IPS DF 6.9 (cell line): ENCODE results near the gene MEX3D.

Experiments
- DNase-seq: peaks from one replicate; pipeline ENCODE4 v3.0.0-alpha.2; 2013; ENCODE audit warnings: low read depth, low spot score
- H3K27ac ChIP-seq: one replicate; pipeline ENCODE4 v1.5.1; 2013; ENCODE audit warnings: low read length, control low read depth
- H3K27me3 ChIP-seq: 2 replicates; pipeline ENCODE4 v1.6.1; 2013; ENCODE audit warnings: mild to moderate bottlenecking, low read length; ENCODE audit not compliant: control insufficient read depth, insufficient read depth
- H3K36me3 ChIP-seq: 2 replicates; pipeline ENCODE4 v1.6.1; 2013; ENCODE audit warnings: low read length; ENCODE audit not compliant: control insufficient read depth, insufficient read depth
- H3K4me1 ChIP-seq: 2 replicates; pipeline ENCODE4 v1.6.1; 2013; ENCODE audit warnings: low read length; ENCODE audit not compliant: control insufficient read depth, insufficient read depth
- H3K4me3 ChIP-seq: 2 replicates; pipeline ENCODE4 v1.5.1; 2013; ENCODE audit warnings: mild to moderate bottlenecking, low read length
- H3K9me3 ChIP-seq: 2 replicates; pipeline ENCODE4 v1.6.1; 2013; ENCODE audit warnings: low read length, inconsistent platforms; ENCODE audit not compliant: control insufficient read depth, insufficient read depth
- WGBS: extraction: QIAGEN DNeasy Blood & Tissue Kit; methylation state at CpG from one replicate; pipeline ENCODE4 v1.1.7; 2013; ENCODE audit warnings: mixed read lengths, missing lambda C conversion rate; ENCODE audit not compliant: insufficient read length, insufficient coverage; 5-methylcytosine and 5-hydroxymethylcytosine counted together

MEX3D gene

DNA sequence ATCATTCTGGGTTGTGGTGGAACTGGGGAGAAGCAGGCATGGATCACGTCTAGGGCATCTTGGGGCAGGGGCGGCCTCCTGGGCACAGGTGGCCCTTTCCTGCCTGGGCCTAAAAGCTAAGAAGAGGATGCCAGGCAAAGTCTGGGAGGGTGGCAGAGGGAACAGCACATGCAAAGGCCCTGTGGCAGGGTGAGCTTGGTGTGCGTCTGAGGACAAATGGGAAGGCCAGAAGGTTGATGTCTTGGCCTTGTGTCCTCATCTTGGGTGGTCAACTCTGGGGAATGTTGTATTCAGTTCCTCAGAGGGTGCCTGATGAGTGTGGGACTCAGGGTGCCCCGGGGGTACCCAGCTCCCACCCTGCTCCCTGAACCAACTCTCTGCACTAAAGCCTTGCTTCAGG is 49.7 kb downstream of the MEX3D start:
- Histone ChIP-seq H3K9me3 (no peaks in the 10 kb centered on the region), H3K27ac (no peak overlapping the region), H3K4me3 (no peak overlapping the region), H3K36me3 (no peaks in the 10 kb centered on the region), H3K27me3 (peaks cover 4% of the 10 kb centered on the region; the same call in 1 of the 2 replicates), H3K4me1 (no peaks in the 10 kb centered on the region)
- DNase-seq = no peak
- WGBS = no CpG with 5 or more reads among the region's 4 CpGs

DNA sequence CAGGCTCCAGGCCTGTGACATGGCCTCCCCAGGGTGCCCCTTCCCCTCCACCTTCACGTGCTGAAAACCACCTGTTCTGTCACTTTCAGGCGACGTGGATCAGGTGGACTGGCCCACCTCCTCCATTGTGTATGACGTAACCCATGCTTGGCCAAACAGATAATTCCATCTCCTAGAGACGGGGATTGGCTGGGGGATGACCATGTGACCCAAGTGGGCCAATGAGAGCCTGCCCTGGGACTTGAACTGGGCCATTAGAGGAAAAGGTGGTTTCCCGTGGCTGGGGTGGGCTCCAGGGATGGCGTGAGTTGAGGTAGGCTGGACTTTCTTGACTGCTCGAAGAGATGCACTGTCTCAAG is 51.8 kb downstream of the MEX3D start:
- H3K27ac ChIP-seq = no peak overlapping the region
- WGBS = no CpG with 5 or more reads among the region's 8 CpGs
- H3K27me3 ChIP-seq = no peaks in the 10 kb centered on the region
- H3K36me3 ChIP-seq = no peaks in the 10 kb centered on the region
- no peak overlapping the region for H3K4me3 ChIP-seq
- no peaks in the 10 kb centered on the region; the same call in 1 of the 2 replicates for H3K4me1 ChIP-seq
- DNase-seq = no peak
- no peaks in the 10 kb centered on the region for H3K9me3 ChIP-seq

DNA sequence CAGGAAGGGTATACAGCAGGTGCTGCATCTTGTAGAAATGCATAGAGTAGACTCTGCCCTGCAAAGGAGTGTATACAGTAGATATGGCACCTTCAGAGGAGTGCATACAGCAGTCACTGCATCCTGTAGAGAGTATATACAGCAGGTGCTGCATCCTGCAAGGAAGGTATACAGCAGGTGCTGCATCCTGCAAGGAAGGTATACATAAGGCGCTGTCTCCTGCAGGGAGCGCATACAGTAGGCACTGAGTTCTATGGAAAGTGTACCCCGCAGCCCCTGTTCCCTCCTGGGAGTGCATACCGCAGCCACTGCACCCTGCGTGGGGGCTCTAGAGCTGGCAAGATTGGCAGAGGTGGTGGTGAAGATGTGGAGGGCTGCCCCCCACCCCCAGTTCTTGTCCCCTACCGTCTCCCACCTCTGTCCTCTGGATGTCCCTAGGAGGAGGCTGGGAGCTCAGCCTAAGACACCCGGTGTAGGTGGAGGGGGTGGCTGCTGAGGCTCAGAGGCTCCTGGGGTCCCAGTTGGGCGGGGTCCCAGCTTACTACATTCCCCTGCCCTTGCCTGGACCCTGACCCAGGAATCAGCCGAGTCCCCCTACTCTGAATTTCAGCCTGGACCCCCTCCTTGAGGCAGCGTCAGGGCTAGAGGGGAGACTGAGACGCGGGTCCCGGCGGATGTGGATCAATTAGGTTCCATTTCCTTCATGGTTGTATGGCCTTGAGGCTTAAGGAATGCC is 53.0 kb downstream of the MEX3D start:
- Histone ChIP-seq H3K4me1 (no peaks in the 10 kb centered on the region; the same call in 1 of the 2 replicates), H3K4me3 (no peak overlapping the region), H3K9me3 (no peaks in the 10 kb centered on the region), H3K36me3 (no peaks in the 10 kb centered on the region), H3K27me3 (no peaks in the 10 kb centered on the region), H3K27ac (no peak overlapping the region)
- no CpG with 5 or more reads among the region's 14 CpGs for WGBS
- no peak for DNase-seq

DNA sequence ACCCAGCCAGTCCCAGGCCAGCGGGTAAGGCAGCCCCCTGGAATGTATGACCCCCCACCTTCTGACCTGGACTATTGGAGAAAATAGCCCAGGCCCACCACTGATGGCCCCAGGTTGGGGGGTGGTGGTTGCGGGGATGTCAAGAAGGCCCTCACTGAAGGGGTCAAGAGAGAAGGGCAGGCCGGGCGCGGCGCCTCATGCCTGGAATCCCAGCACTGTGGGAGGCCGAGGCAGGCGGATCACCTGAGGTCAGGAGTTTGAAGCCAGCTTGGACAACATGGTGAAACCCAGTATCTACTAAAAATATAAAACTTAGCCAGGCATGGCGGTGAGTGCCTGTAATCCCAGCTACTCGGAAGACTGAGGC is 53.8 kb downstream of the MEX3D start:
- Histone ChIP-seq H3K27ac (no peak overlapping the region), H3K36me3 (no peaks in the 10 kb centered on the region), H3K9me3 (no peaks in the 10 kb centered on the region), H3K4me1 (no peaks in the 10 kb centered on the region; the same call in 1 of the 2 replicates), H3K27me3 (no peaks in the 10 kb centered on the region), H3K4me3 (no peak overlapping the region)
- no CpG with 5 or more reads among the region's 10 CpGs for WGBS
- no peak for DNase-seq

DNA sequence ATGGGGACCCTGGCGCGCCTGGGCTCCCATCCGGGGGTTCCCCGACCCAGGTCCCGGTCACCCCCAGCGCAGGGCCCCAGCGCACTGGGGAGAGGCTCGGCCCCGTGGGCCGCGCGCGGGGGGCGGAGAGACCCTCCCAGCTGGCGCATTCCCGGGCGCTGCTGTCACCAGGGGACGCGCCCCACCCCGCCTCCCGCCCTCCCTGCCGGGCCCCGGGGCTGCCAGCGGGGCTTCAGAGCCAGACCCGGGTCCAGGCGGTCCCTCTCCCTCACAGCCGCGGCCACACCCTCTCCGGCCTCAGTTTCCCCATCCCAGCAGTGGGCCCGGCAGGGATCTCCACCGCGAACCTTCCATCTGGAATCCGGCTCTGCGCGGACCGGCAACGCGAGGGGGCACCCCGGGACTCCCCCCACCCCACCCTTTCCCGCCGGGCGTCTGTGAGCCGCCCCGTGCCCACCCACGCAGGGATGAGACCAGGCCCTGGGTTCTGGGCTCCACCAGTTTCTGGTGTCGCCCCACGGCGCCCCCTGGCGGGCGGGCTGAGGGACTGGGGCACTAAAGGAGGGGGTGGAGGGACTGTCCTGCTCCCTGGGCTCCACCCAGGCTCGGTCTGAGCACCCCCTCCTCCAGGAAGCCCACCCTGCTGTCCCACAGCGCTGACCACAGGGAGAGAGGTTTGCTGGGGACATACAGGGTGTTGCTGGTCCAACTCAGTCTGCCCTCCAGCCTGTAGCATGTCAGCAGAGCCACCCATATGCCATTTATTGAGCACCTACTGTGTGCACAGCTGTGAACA is 54.4 kb downstream of the MEX3D start:
- H3K4me3 ChIP-seq = peak overlapping the region; percentile 28; the same call in 1 of the 2 replicates
- H3K9me3 ChIP-seq = no peaks in the 10 kb centered on the region
- DNase-seq = no peak
- H3K27ac ChIP-seq = no peak overlapping the region
- WGBS = no CpG with 5 or more reads among the region's 52 CpGs
- no peaks in the 10 kb centered on the region for H3K36me3 ChIP-seq
- no peaks in the 10 kb centered on the region; the same call in 1 of the 2 replicates for H3K4me1 ChIP-seq
- H3K27me3 ChIP-seq = no peaks in the 10 kb centered on the region

DNA sequence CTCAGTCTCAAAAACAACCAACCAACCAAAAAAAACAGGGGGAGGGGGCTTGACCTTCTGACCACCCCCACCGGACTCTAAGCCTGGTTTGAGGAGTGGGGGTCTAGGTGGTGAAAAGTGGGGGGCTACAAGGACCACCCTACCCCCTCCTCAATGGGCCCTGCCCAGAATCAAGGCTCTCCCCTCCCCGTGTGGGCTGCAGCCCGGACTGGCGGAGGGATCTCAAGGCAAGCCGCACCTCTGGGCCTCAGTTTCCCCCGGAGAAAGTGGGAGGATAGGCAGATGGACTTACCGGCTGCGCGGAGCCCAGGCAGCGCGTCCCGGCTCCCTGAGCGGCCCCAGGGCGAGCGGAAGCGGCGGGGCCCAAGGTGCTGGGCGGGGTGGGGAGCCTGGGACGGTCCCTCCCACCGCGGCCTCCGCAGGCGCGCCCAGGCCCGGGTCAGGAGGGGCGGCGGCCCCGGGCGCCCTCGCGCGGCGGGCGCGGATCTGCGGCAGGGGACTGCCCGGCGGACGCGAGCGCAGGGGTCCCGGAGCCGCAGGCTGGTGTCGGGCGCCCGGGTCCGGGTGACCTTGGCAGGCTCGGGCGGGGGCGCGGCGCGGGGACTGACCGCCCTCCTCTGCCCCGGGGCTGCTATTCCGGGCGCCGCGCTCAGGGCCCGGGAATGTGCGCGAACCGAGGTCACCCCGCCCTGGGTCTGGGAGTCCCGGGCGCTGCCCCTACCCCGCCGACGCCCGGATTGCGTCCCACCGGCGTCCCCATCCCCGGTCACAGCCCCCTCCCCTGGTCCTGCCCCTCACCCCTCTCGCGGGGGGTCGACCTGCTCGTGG is 55.2 kb downstream of the MEX3D start, which contains the start of gene ADAMTSL5:
Gene ADAMTSL5 (minus strand): TSS at position 349 of the 828 bp plus-strand sequence. CDS start 2,076 bp downstream, outside the sequence.
- DNase-seq = no peak
- H3K4me3 ChIP-seq = peak within 1 kb of the TSS; percentile 28; the same call in 1 of the 2 replicates
- H3K4me1 ChIP-seq = peaks cover 3% of the 10 kb centered on the region
- H3K36me3 ChIP-seq = no peaks in the 10 kb centered on the region
- H3K27ac ChIP-seq = no peak within 1 kb of the TSS
- H3K9me3 ChIP-seq = no peaks in the 10 kb centered on the region
- no CpG with 5 or more reads among the region's 78 CpGs for WGBS
- no peaks in the 10 kb centered on the region for H3K27me3 ChIP-seq

DNA sequence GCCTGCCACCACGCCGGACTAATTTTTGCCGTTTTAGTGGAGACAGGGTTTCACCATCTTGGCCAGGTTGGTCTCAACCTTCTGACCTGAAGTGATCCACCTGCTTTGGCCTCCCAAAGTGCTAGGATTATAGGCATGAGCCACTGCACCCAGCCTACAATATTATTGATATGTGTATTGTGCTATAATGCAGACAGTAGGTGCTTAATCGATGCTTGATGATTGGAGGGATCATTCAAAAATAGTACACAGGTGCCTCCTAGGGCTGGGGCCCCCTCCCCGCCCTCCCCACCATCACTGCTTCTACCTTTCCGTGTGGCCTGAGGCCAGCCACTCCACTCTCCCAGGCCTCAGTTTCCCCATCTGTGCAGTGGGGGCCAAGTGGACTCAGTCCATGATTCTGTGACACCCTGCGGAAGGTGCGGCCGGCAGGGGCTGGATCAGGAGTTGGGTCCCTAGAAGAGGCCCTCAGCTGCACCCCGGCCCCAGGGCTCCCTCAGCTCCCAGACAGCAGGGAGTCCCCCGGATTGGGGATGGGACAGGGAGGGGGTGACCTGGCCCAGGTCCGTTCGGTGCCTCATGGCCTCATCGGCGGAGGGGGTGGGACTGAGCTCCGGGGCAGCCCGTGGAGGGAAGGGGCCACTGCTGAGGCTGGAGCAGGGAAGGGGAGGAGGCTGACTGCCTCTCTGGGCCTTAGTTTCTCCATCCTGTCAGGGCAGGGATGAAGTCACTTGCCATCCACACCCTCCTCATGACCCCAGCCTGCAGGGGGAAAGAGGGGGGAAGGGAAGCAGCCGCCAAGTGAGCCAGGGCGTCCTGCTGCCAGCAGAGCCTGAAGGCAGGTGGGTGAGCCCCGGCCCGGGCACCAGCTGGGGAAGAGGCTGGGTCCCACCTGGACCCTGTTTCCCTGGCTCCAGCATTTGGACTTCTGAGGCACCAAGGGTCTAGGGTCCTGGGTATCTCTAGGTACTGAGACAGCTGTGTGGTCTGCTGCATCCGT is 56.5 kb downstream of the MEX3D start:
- Histone ChIP-seq H3K4me3 (no peak overlapping the region), H3K9me3 (no peaks in the 10 kb centered on the region), H3K4me1 (peaks cover 3% of the 10 kb centered on the region), H3K36me3 (no peaks in the 10 kb centered on the region), H3K27me3 (no peaks in the 10 kb centered on the region), H3K27ac (no peak overlapping the region)
- WGBS = no CpG with 5 or more reads among the region's 22 CpGs
- DNase-seq = no peak

DNA sequence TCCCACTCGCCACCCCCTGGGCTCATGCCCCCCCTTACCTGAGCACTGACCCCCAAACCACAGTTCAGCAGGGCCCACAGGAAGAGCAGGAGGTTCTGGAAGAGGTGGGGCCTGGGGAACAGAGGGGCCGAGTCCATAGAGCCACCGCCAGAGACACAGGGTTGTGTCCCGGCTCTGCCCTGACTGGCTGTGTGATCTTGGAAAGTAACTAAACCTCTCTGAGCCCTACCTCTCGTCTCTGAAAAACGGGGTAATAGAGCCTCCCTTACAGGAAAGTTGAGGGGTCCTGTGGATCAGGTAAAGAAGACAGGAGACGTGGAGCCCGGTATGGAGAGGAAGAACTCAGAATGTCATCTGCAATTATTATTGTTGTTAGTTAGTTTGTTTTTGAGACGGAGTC is 57.3 kb downstream of the MEX3D start:
- Histone ChIP-seq H3K4me1 (peaks cover 3% of the 10 kb centered on the region), H3K27ac (no peak overlapping the region), H3K36me3 (no peaks in the 10 kb centered on the region), H3K9me3 (no peaks in the 10 kb centered on the region), H3K27me3 (no peaks in the 10 kb centered on the region), H3K4me3 (no peak overlapping the region)
- WGBS = no CpG with 5 or more reads among the region's 9 CpGs
- DNase-seq = no peak

DNA sequence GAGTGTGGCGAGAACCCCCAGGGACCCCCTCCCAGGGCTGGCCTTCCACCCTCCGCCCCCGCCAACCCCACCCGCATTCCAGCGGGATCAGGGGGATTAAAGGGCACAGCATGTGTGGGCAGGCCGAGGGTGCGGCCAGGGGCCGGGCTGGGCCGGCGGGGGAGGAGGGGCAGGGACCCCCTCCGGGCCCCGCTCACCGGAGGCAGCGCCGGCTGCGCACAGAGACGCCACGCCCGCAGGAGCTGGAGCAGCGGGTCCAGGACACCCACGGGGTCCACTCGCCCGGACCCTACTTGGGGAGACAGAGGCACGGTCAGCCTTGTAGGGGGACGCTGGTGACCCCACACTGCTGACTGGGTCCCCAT is 57.7 kb downstream of the MEX3D start:
- Histone ChIP-seq H3K27me3 (no peaks in the 10 kb centered on the region), H3K4me3 (no peak overlapping the region), H3K4me1 (peaks cover 3% of the 10 kb centered on the region), H3K9me3 (no peaks in the 10 kb centered on the region), H3K27ac (no peak overlapping the region), H3K36me3 (no peaks in the 10 kb centered on the region)
- WGBS = no CpG with 5 or more reads among the region's 25 CpGs
- DNase-seq = no peak
